Testis (tissue), 5 donors: ENCODE measurements around the gene HNRNPCL2. TPM values are rescaled to one million over a fixed set of nuclear protein-coding genes. Genes with fewer than 3 reads are reported as not detected.
"Not testable (repeated sequence)": the region's sequence is repeated elsewhere in the genome, so short reads cannot be mapped to it uniquely, and the experiment has no call there.

ENCODE experiments used
- DNase-seq: peaks from one replicate; pipeline ENCODE4 v3.0.0-alpha.2; 2019
- H3K27ac ChIP-seq, 2 donors: fragments of 200-600 bp; sonication (generic); one replicate each; pipeline ENCODE4 v1.5.1; 2019
- H3K27me3 ChIP-seq: fragments of 200-600 bp; sonication (generic); one replicate; pipeline ENCODE4 v1.5.1; 2019
- H3K36me3 ChIP-seq: fragments of 200-600 bp; sonication (generic); one replicate; pipeline ENCODE4 v1.5.1; 2017; ENCODE audit warnings: low read depth; ENCODE audit errors: missing control alignments
- H3K4me1 ChIP-seq: fragments of 200-600 bp; sonication (generic); one replicate; pipeline ENCODE4 v1.5.1; 2019
- H3K4me3 ChIP-seq, 2 donors: fragments of 200-600 bp; sonication (generic); one replicate each; pipeline ENCODE4 v1.5.1; 2017 to 2019
- H3K9me3 ChIP-seq: fragments of 200-600 bp; sonication (generic); one replicate; pipeline ENCODE4 v1.5.1; 2017
- WGBS, 2 donors: methylation state at CpG; one replicate each; pipeline ENCODE4 v1.1.5; 2018; 5-methylcytosine and 5-hydroxymethylcytosine counted together
- intact Hi-C: fragments of 100-400 bp; cut with DNase I; formaldehyde crosslinking; loops from one replicate; pipeline ENCODE4 v1.15.1; 2023; ENCODE audit warnings: low total_unique reads
- long read RNA-seq, 2 donors: transcript quantifications; one replicate each; lab custom pipeline, GENCODE V29; 2026
- polyA plus RNA-seq: library from polyadenylated mRNA; stranded (reverse); fragments of 350-450 nt; fragmentation: Illumina TruSeq; extraction: RNeasy Lipid Tissue Mini Kit (QIAGEN cat#74804); gene quantifications from one replicate; pipeline ENCODE4 v1.2.3, GENCODE V29; 2014; ENCODE audit warnings: low read depth, low replicate concordance; ENCODE audit not compliant: insufficient read depth
- total RNA-seq, 2 donors: library from RNA; depleted of rRNA; stranded (reverse); fragments of >200 nt; gene quantifications; one replicate each; pipeline ENCODE4 v1.2.3, GENCODE V29; 2016

The HNRNPCL2 gene
- total RNA-seq (under 1 TPM in 1 of 2 donors, not detected in 1; 0.25 TPM), polyA plus RNA-seq (not detected)
- long read RNA-seq, donor 1, result 0 reads
- long read RNA-seq, donor 2, result 0 reads

GRCh38 chr1:13116754-13117153, at the start of gene HNRNPCL2:
Gene HNRNPCL2, minus strand, starts transcription at chr1:13116854. Its CDS starts 454 bp downstream, at chr1:13116400.
- H3K4me1 ChIP-seq, H3K27ac ChIP-seq, intact Hi-C loops, H3K36me3 ChIP-seq, H3K4me3 ChIP-seq, H3K27me3 ChIP-seq, H3K9me3 ChIP-seq, DNase-seq: not testable (repeated sequence)
- WGBS, 2 donors, result 60 to 63% methylated on average over 6 of the region's 6 CpGs

GRCh38 chr1:13165531-13165930, 48.9 kb upstream of the HNRNPCL2 start, which contains the start of gene HNRNPCL4:
Gene HNRNPCL4, minus strand, starts transcription at chr1:13165631. Its CDS starts 164 bp downstream, at chr1:13165467.
- DNase-seq, H3K4me3 ChIP-seq, H3K27me3 ChIP-seq, H3K27ac ChIP-seq, H3K4me1 ChIP-seq, intact Hi-C loops, H3K36me3 ChIP-seq, H3K9me3 ChIP-seq: not testable (repeated sequence)
- no CpG with 5 or more reads among the region's 8 CpGs for whole genome bisulfite sequencing, 2 donors

- intact Hi-C loops, H3K27me3 ChIP-seq, H3K9me3 ChIP-seq, H3K4me3 ChIP-seq, H3K4me1 ChIP-seq, H3K27ac ChIP-seq, DNase-seq, H3K36me3 ChIP-seq: not testable (repeated sequence)
- no CpG with 5 or more reads among the region's 5 CpGs for WGBS, 2 donors
Measured at GRCh38 chr1:13155909-13156308, 39.3 kb upstream of the HNRNPCL2 start, which contains the start of gene PRAMEF26. Gene PRAMEF26, minus strand, starts transcription at chr1:13156009. Its CDS starts 2,914 bp downstream, at chr1:13153095.

- H3K9me3 ChIP-seq, H3K4me3 ChIP-seq, H3K27me3 ChIP-seq, H3K4me1 ChIP-seq, intact Hi-C loops, H3K27ac ChIP-seq, DNase-seq, H3K36me3 ChIP-seq: not testable (repeated sequence)
- no CpG with 5 or more reads among the region's 4 CpGs for WGBS, 2 donors
Measured at GRCh38 chr1:13070474-13070873, 46.2 kb downstream of the HNRNPCL2 start, which contains the start of gene PRAMEF25. Gene PRAMEF25, plus strand, starts transcription at chr1:13070774. Its CDS starts 2,920 bp downstream, at chr1:13073694.

Other genes starting within 250 kb of the HNRNPCL2 start
- not detected for gene PRAMEF4, start 230.7 kb downstream of the HNRNPCL2 start, total RNA-seq
- not detected for gene PRAMEF4, start 230.7 kb downstream of the HNRNPCL2 start, polyA plus RNA-seq
- gene PRAMEF10, start 218.6 kb downstream of the HNRNPCL2 start, total RNA-seq, result not detected
- not detected for gene PRAMEF10, start 218.6 kb downstream of the HNRNPCL2 start, polyA plus RNA-seq
- gene PRAMEF7, start 200.2 kb downstream of the HNRNPCL2 start, total RNA-seq, result not detected
- gene PRAMEF7, start 200.2 kb downstream of the HNRNPCL2 start, polyA plus RNA-seq, result 0.20 TPM
- gene PRAMEF6, start 169.3 kb downstream of the HNRNPCL2 start, total RNA-seq, result not detected
- gene PRAMEF6, start 169.3 kb downstream of the HNRNPCL2 start, polyA plus RNA-seq, result not detected
- under 1 TPM in 1 of 2 donors, not detected in 1; 0.12 TPM for gene PRAMEF27, start 60.3 kb downstream of the HNRNPCL2 start, total RNA-seq
- gene PRAMEF27, start 60.3 kb downstream of the HNRNPCL2 start, polyA plus RNA-seq, result not detected
- not detected for gene HNRNPCL3, start 56.1 kb downstream of the HNRNPCL2 start, total RNA-seq
- not detected for gene HNRNPCL3, start 56.1 kb downstream of the HNRNPCL2 start, polyA plus RNA-seq
- under 1 TPM in 1 of 2 donors, not detected in 1; 0.16 TPM for gene PRAMEF25, start 46.1 kb downstream of the HNRNPCL2 start, total RNA-seq
- gene PRAMEF25, start 46.1 kb downstream of the HNRNPCL2 start, polyA plus RNA-seq, result not detected
- not detected for gene PRAMEF26, start 39.2 kb upstream of the HNRNPCL2 start, total RNA-seq
- gene PRAMEF26, start 39.2 kb upstream of the HNRNPCL2 start, polyA plus RNA-seq, result not detected
- not detected for gene HNRNPCL4, start 48.8 kb upstream of the HNRNPCL2 start, total RNA-seq
- not detected for gene HNRNPCL4, start 48.8 kb upstream of the HNRNPCL2 start, polyA plus RNA-seq
- not detected for gene PRAMEF9, start 55.0 kb upstream of the HNRNPCL2 start, total RNA-seq
- not detected for gene PRAMEF9, start 55.0 kb upstream of the HNRNPCL2 start, polyA plus RNA-seq
- gene PRAMEF13, start 84.6 kb upstream of the HNRNPCL2 start, total RNA-seq, result not detected
- gene PRAMEF13, start 84.6 kb upstream of the HNRNPCL2 start, polyA plus RNA-seq, result not detected
- under 1 TPM in 1 of 2 donors, not detected in 1; 0.19 TPM for gene PRAMEF18, start 109.3 kb upstream of the HNRNPCL2 start, total RNA-seq
- gene PRAMEF18, start 109.3 kb upstream of the HNRNPCL2 start, polyA plus RNA-seq, result not detected
- gene PRAMEF5, start 137.3 kb upstream of the HNRNPCL2 start, total RNA-seq, result not detected
- gene PRAMEF5, start 137.3 kb upstream of the HNRNPCL2 start, polyA plus RNA-seq, result not detected
- gene PRAMEF8, start 168.3 kb upstream of the HNRNPCL2 start, total RNA-seq, result under 1 TPM in 1 of 2 donors, not detected in 1; 0.12 TPM
- not detected for gene PRAMEF8, start 168.3 kb upstream of the HNRNPCL2 start, polyA plus RNA-seq
- gene PRAMEF33, start 186.7 kb upstream of the HNRNPCL2 start, total RNA-seq, result not detected
- gene PRAMEF33, start 186.7 kb upstream of the HNRNPCL2 start, polyA plus RNA-seq, result not detected
- under 1 TPM in 1 of 2 donors, not detected in 1; 0.19 TPM for gene PRAMEF15, start 198.7 kb upstream of the HNRNPCL2 start, total RNA-seq
- gene PRAMEF15, start 198.7 kb upstream of the HNRNPCL2 start, polyA plus RNA-seq, result not detected
- gene PRAMEF14, start 230.3 kb upstream of the HNRNPCL2 start, total RNA-seq, result under 1 TPM in 1 of 2 donors, not detected in 1; 0.31 TPM
- 0.24 TPM for gene PRAMEF14, start 230.3 kb upstream of the HNRNPCL2 start, polyA plus RNA-seq